HG02763 (cell line): ENCODE data around the gene DLX2.

Experiments used
- ATAC-seq: cut with Tn5 transposase; IDR thresholded peaks from one replicate; pipeline ENCODE4 v1.9.1; 2021; ENCODE audit warnings: mild to moderate bottlenecking, moderate library complexity; ENCODE audit not compliant: unreplicated experiment

DLX2 gene

GRCh38 chr2:172056293-172056692, 46.4 kb downstream of the DLX2 start:
- ATAC-seq, result no peak

- no peak for ATAC-seq
These were observed 49.2 kb downstream of the DLX2 start for GRCh38 chr2:172053486-172053885.

GRCh38 chr2:172052000-172052983, 50.4 kb downstream of the DLX2 start:
- no peak for ATAC-seq

- no peak for ATAC-seq
These were observed 52.1 kb downstream of the DLX2 start for GRCh38 chr2:172050479-172051125.

GRCh38 chr2:172049567-172050120, 53.1 kb downstream of the DLX2 start:
- ATAC-seq, result no peak
